ENCODE results near the gene GRIN2A.

The GRIN2A gene

DNA sequence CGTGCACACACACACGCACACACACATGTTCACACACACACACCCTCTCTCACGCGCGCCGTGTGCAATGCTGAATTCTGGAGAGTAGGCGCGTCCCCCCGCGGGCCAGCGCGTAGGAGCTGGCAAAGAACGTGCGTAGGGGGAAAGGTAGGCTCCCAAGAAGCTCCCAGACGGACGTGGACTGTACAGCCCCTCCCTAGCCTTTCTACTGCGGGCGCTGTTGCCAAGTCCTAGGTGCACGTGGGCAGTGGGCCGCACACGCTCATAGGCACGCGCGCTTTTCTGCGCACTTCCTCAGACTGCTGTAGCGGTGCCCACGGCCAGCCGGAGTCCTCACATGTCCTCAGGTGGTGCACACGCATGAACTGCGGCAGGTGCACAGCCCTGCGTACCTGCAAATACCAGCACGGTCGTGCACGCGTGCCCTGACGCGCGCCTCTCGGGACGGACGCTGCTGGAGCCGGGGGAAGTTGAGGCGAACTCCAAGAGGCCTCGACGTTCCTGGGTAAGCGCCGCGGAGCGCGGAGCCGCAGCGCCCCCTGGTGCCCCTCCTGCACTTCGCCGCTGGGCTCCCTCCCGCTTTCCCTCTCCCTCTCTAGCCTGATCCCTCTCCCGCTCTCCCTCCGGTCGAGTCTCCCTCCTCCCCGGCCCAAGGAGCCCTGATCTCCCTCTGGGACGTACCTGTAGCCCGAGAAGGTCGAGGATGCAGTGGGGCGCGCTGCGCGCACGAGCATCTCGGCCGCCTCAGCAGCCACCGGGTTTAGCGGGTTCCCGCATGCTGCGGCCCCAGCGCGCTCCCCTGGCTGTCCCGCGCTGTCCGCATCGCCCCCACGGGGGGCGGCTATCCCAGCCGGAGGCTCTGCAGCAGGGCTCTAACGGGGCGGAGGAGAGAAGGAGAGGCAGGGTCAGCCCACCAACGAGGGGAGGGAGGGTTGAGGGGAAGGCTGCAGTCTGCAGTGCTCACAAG, 749 bp downstream of the GRIN2A start:
- DNase-seq: no peak

DNA sequence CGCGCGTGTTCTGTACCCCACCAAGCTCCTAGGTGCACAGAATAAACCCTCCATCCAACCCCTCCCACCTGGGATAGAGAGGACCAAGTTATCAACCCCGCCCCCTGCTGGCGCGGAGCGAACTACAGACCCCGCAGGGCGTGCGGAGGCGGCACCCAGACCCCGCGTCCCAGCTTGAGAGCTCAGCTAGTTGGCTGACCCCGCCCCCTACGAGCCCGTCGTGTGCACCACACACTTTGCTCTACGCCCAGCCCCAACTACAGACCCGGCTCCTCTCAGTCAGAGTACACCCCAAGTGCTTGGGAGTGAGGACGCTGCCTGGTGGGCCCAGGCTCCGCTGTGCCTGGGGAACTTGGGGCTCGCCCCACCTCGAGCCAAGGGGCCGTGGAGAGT, 1.5 kb downstream of the GRIN2A start:
- DNase-seq: no peak

DNA sequence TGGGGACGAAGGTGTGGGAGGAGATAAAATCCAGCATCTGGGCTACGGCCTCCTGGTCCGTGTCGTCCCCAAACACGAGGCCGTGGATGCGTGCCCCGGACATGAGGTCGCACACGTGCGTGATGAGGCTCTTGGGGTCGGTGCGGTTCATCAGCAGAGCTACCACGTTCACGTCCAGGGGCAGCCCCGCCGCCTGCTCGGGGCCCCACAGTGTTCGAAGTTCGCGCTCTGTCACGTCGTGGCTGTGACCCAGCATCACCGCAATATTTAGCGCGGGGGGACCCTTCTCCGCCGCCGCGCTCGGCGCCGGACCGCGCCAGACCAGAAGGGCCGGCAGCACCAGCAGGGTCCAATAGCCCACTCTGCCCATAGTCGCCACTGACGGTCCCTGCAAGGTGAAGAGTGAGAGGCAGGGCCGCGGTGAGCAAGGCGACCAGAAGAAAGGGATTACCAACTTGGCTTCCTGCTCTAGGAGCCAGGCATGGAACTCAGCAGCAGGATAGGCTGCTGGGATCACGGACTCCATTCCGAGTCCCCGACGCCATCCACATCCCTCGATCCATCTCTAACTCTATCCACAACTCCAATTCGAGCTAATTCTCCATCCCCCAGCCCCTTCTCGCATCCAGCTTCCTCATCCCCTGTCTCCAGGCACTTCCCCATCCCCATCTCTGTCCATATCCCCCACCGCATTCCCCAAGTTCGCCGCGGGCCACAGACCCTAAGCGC, 2.0 kb downstream of the GRIN2A start:
- DNase-seq: no peak

DNA sequence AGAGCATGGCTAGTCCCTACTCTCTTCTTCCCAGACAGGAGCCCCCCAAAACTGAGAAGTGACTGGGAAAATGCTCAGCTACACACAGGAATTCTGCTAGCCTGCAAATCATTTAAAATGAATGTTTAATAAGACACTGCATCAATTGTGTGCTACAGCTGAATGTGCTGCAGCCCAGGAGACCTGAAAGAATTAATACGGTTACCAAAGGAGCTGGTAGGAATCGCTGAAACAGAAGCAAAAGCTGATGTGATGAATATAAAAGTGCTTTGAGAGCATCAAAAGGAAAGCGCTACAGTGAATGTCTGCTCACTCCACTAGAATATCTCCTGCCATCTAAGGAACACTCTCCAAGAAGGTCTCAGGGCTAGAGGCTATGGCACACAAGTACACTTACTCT, 3.7 kb downstream of the GRIN2A start:
- DNase-seq: no peak

DNA sequence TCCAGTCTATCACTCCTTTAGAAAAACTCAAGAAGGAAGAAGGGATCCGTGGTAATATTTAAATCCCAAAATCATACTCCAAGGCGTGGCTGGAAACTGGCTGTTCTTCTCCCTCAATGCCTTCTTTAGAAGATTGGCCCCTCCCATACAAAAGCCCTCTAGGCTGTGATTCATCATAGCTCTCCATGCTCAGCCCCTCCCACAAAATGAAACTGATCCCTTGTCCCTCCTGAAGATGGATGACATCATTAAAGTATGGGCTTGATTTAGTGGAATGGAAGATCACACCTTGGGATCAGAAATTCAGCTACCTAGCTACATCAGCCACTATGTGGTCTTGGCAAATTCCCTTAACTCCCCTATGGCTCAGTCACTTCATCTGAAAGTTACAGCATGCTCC, 4.1 kb downstream of the GRIN2A start:
- no peak for DNase-seq

DNA sequence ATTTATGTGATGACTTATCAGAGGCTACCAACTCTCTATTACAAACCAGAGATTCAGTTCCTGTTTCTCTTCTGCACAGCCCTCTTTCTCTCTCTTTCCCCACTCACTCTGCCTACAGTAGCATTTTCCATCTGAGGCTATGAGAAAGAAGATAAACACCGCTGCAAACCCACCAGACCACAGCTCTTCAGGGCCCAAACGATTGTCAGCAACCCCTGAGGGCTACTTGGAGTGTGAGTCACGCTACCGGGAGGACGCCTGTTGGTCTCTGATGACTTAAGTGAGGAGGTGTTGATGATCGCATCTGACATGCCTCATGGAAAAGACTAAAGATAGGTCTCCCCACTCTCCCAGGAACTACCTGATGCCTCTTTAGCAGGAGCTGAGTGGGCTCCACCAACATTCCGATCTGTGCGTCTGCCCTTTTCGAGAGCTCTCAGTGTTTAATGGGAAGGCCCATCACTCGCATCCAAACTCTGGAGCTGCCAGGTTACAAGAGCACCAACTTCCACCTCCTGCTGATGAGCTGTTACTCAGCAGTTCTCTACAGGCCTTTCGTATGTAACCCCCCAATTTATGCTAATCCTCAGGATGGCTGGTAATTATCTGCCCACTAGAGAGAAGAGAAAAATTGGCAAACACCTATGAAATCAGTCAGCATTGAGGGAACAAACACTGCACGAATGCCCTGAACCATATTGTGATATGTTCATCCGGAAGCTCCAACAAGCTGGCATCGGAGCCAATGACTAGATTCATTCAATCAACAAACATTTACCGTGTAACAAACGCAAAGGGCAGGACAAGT, 9.2 kb downstream of the GRIN2A start:
- DNase-seq: no peak

DNA sequence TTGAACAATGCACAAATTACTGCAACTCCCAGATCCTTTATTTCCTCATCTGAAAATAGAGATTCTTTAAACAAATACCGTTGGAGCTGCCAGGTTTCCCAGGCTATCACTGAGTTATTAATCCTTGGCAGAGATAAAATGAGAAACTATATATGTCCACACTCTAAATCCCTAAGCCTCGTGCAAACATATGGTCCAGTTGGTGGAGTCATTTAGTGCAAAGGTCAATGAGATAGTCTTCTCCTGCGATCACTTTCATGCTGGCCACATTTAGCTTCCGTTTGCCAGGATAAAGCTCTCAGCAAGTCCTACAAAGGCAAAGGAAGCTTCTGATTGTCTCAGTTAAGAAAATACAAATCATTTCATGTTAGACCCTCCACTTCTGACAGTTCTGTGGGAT, 11.0 kb downstream of the GRIN2A start:
- DNase-seq: no peak

DNA sequence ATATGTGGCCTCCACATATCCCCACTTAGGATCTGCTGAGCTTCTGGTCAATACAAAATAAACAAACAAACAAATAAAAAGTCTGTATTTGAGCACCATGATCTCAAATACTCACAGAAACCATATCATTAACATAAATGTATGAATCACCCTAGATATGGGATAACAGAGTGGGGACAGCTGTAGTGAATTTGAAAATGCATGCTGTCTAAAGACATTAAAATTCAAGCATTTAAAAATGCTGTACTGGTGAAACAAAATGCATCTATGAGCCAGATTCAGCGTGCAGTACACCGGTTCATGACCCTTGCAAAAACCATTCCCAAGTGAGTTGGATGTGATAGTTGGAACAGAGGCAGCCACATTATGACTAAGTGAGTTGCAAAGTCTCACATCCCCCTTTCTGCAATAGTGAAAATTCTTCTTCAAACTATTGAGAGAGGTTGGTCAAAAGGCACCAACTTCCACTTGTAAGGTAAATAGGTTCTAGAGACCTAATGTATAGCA, 12.3 kb downstream of the GRIN2A start:
- no peak for DNase-seq

DNA sequence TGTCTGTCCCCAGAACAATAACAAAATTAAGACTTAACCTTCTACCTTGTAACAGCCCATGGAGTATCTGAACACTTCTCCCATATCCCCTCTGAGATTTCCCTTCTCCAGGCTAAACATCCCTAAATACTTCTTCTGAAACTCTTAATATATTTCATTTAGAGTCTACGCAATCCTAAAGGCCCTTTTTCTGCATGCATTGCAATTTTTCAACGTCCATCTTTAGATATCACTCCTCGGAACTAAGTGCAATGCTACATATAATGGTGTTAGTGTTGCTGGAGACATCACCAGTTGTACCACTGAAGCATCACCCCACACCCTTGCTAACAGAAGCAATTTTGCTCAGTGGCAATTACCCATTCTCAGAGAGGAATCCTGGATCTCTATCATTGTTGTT, 13.2 kb downstream of the GRIN2A start:
- no peak for DNase-seq

DNA sequence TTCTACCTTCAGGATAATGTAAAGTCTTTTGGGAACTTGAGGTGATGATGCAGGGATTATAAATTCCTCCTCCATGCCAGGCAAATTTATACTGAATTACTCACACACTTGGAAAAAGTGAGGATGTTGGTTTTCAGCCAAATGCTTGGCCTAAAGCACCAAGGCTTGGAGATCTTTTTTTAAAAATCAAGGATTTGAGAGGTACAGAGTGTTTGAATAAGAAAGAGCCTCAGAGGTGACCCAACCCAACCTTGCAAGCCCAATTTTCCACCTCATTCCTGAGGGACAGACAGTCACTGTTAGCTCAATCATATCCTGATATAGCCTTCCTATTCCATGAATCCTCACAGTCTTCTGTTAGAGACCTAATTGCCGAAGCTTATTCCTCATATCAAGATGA, 14.0 kb downstream of the GRIN2A start:
- no peak for DNase-seq

DNA sequence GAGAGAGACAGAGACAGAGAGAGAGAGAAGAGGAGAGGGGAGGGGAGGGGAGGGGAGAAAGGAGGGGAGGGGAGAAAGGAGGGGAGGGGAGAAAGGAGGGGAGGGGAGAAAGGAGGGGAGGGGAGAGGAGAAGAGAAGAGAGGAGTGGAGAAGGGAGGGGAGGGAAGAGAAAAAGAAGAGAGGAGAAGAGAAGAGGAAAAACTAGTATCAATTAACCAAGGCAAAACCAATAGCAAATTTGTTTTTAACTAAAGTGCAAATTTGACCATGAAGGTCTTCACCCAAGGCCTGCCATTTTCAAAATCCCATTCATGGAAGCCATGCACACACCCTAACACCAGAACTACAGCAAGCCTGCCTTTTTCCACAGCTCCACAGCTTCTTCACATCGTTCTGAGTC, 16.6 kb downstream of the GRIN2A start:
- DNase-seq: no peak

DNA sequence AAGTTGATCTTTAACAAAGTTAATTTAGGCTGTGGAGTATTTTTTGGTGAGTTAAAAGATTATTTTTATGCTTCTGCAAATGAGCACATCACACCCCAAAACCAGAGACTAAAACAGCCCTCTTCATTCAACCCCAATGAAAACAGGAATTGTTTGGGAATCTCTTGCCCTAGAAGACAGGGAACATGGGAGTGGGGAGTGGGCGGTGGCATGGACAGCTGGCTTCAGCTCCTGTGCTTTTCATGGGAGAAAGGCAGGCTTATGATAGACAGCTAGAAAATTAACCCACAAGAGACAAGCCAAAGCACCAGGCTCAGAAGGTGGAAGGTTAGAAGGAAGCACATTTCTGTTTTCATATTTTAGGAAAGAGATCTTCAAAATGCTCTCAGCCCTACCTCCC, 19.2 kb downstream of the GRIN2A start:
- no peak for DNase-seq

DNA sequence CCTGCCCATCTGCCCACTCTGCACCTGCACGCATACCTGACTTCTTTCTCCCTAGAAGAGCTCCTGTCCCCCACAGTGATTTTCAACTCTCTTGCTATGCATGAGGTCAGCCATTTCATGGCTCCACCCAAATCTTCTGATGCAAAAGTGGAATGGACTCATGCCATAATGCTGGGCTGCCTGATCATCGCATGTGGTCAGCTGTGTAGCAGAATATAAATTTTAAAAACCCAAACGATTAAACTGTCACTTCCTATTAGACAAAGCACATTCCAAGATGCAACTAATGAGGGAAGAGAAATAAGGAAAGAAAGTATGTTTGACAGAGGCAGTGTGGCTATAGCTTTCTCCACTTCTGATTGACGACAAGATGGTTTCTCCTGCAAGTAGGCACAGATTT, 26.1 kb downstream of the GRIN2A start:
- no peak for DNase-seq

DNA sequence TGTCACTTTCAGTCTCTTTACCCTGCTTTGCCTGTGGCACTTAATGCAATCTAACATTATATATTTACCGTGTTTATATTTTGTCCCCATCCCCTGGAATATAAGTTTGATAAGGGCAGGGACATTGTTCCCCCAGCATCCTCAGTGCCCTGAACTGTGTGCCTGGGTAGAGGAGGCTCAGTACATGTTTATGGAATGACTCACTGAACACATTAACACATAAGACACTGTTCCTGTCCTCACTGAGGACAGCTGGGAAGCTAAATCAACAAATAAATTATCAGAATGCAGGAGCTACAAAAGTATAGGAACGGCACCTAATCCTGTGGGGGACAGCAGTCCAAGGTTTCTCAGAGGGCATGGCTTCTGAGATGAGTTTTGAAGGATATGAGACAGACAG, 27.8 kb downstream of the GRIN2A start:
- no peak for DNase-seq

DNA sequence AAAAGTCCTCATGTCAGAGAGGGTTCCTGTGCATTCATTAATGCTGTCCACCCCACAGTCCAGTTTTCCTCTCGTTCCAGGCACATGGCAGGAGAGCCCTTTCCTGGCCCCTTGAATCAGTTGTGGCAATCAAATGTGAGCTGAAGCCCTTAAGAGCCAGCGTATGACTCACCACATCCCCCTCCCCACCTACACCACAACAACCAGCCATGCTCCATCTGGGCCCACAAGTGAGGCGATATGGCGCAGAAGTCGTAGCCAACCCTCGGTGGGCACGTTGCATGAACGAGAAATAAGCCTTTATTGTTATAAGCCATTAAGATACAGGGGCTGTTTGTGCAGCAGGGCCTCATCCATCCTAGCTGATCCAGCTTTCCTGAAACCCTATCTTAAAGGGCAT, 28.2 kb downstream of the GRIN2A start:
- DNase-seq: no peak

DNA sequence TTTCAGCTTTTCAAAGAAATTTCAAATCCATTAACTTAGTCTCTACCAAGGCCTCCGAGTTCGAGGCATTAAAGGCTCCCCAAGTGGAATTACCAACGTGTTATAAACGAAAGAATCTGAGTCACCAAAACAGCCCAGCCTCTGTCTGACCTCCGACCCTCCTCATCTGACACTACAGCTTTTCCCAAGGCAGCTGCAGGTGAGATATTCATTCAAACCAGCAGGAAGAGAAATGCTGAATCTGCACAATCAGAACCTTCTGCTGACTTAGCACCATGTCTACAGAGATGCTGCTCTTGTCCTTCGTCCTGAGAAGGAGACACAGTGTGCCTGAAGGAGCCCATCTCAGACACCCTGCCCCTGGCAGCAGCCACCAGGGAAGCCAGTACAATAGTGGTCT, 30.5 kb downstream of the GRIN2A start:
- no peak for DNase-seq

DNA sequence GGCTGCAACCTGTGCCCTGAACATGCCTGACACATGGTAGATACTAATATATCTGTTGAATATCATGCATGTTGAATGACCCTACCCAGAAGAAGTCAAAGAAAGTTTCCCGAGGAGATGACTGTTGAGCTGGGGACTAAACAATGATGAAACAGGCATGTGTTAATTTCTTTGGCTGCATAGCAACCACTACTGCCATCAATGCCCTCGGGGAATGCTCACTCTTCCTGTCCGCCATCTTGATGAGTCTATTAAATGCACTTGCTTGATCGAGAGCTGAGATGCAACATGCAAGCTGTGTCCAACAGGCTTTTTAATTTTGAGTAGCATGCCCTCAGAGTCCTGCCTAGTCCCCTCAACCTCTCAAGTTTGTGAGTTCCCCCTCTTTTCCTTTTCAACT, 31.3 kb downstream of the GRIN2A start:
- no peak for DNase-seq

DNA sequence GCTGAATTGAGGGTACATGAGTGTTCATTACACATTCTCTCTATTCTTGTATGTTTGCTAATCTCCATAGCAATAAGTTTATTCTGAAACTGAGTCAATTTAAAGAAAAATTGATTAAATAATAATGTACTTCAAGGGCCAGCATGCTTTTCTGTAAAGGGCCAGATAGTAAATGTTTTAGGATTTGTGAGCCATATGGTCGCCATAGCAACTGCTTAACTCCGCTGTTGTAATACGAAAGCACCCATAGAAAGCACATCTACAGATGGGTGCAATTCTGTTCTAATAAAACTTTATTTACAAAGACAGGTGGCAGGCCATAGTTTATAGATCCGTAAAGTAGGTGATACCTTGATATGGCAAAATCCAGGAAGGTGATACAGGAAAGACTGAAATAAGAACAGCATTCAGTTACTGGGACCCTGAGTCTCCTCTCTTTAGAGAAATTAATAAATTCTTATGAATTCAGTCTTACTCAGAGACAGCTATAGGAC, 36.6 kb downstream of the GRIN2A start:
- DNase-seq: no peak

DNA sequence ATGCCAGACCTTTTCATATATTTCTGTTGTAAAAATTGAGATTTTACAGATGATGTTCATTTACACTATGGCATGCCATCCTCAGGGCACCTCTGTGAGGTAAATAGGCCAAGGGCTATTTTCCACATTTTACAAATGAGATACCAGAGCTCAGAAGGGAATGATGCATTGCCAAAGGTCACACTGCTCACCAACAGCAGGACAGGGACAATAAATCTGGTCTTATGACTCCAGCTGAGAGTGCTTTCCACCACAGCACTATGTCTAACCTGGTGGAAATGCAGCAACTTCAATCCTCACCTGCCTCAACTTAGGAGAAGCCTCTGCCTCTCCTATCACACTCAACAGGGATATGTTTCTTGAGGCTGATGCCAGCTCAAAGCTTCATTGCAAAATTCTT, 40.6 kb downstream of the GRIN2A start:
- DNase-seq: no peak

DNA sequence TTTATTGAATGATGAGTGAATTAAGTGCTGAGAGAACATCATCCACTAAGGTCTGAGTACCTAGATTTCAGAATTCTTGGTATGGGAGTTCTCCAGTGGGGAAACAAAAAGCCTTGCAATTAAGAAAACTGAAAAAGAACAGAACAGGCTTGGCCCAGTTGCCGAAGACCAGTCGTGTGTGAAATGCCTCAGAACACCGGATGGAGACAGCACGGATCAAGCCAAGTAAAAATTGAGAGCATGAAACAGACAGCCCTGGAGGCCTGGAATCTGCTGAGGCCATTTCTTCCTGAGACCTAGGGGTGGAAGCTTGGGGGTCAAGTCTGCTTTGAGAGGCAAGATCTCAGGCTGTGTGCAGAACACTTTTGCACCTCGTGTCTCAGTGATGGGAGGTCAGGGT, 43.3 kb downstream of the GRIN2A start:
- DNase-seq: no peak

DNA sequence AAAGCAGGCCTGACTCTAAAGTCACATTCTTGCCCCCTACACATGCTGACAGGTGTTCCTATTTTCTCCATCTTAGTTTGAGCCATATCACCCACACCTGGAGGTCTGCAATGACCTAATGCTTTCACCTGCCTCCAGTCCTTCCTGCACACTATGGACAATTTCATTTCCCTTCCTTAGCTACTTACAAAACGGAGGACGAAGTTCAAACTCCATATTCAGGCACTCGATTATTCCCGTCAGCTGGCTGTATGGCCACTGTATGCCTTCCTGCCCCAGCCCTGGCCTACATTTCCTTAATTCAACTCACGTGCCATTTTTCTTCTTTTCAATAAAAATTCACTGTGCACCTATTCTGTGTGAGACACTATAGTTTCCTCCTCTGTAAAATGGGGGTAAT, 44.9 kb downstream of the GRIN2A start:
- no peak for DNase-seq

DNA sequence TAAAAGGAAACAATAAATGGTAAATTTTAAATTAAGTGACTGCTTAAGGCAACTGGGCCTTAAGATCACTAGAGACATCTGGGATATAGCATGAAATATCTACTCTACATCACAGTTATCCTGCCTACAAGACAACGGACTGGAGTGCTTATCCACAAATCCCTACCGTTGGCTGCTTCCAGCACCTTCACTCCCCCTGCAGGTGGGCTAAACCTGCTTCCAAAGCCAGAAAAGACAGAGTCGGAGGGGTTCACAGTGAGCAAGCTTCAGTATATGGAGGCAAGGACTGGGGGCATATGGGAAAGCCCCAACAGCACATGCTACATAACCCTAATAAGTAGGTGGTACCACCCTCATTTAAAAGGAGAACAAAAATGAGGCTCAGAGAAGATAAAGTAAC, 45.3 kb downstream of the GRIN2A start:
- no peak for DNase-seq

DNA sequence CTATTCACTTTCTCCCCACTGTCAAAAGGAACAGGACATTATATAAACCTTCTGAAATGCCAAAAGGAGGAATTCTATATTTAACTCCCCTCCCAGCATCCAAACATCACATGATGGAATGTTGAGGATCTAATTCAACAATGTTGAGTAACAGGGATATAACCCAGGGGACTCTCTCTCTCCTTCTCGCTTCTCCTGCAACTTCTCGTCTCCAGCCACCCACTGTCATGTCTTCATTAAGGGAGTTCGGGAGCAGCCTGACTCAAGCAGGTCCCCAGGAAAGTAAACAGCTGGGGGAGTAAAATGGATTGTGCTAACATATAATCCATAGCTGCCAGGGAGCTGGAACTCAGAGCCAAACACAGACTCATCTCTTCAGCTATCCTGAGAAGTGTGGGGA, 51.7 kb downstream of the GRIN2A start:
- no peak for DNase-seq
